Stimulated activated CD4-positive, alpha-beta T cell treated with anti-CD3 and anti-CD28 coated beads, Interleukin-12 subunit alpha, Interleukin-12 subunit beta, amount 100 ng/mL, for 24 hours (primary cell): Measurements from ENCODE around the gene MAJIN.

Experiments used
- DNase-seq, 2 experiments: peaks; one replicate each; pipeline ENCODE4 v3.0.0-alpha.2; 2020; ENCODE audit warnings: low read depth in 2 of 2

The MAJIN gene

GRCh38 chr11:64932324-64932723 is 39.6 kb downstream of the MAJIN start:
- no peak for DNase-seq

GRCh38 chr11:64931290-64931689 is 40.6 kb downstream of the MAJIN start:
- no peak for DNase-seq

GRCh38 chr11:64930340-64930739 is 41.6 kb downstream of the MAJIN start:
- DNase-seq: no peak

GRCh38 chr11:64929625-64930024 is 42.3 kb downstream of the MAJIN start:
- no peak for DNase-seq

GRCh38 chr11:64928957-64929356 is 43.0 kb downstream of the MAJIN start:
- no peak for DNase-seq

GRCh38 chr11:64926689-64927088 is 45.2 kb downstream of the MAJIN start:
- no peak for DNase-seq

GRCh38 chr11:64925536-64926436 is 46.1 kb downstream of the MAJIN start:
- no peak for DNase-seq

- DNase-seq: no peak
Measured at GRCh38 chr11:64924910-64925284, 47.0 kb downstream of the MAJIN start.

- DNase-seq: peak; percentile 80
Measured at GRCh38 chr11:64923944-64924909, 47.7 kb downstream of the MAJIN start, which contains the start of gene PPP2R5B. TSS of gene PPP2R5B (plus strand) at chr11:64924689. CDS start at chr11:64925735, 1,046 bp downstream.

GRCh38 chr11:64923151-64923661 is 48.7 kb downstream of the MAJIN start:
- DNase-seq: no peak

- no peak for DNase-seq
Measured at GRCh38 chr11:64921384-64921783, 50.5 kb downstream of the MAJIN start.

- DNase-seq: no peak
Measured at GRCh38 chr11:64920124-64920523, 51.8 kb downstream of the MAJIN start.

- DNase-seq: no peak
Measured at GRCh38 chr11:64919627-64920026, 52.3 kb downstream of the MAJIN start.

- DNase-seq: no peak
Measured at GRCh38 chr11:64918017-64918416, 53.9 kb downstream of the MAJIN start.

GRCh38 chr11:64917663-64917995 is 54.3 kb downstream of the MAJIN start:
- no peak for DNase-seq

- peak; percentile 97 to 99 for DNase-seq
Measured at GRCh38 chr11:64916775-64917662, 54.9 kb downstream of the MAJIN start, which contains the start of gene ATG2A. TSS of gene ATG2A (minus strand) at chr11:64917209. CDS start at chr11:64917135, 74 bp downstream.

- DNase-seq: no peak
Measured at GRCh38 chr11:64916040-64916774, 55.7 kb downstream of the MAJIN start.

GRCh38 chr11:64915376-64915887 is 56.5 kb downstream of the MAJIN start:
- DNase-seq: no peak

- DNase-seq: no peak
Measured at GRCh38 chr11:64914123-64914522, 57.8 kb downstream of the MAJIN start.

GRCh38 chr11:64913171-64913727 is 58.7 kb downstream of the MAJIN start:
- DNase-seq: no peak
